ENCODE results near the gene SMPD1. TPM values are rescaled to one million over a fixed set of nuclear protein-coding genes. Genes with fewer than 3 reads are reported as not detected.

The SMPD1 gene
- total RNA-seq, 1 experiment from 2014 or later, result 40.0 TPM

GRCh38 chr11:6404342-6405051, 14.2 kb downstream of the SMPD1 start:
- DNase-seq (ENCODE audit: low read depth, low spot score), result no peak
- in situ Hi-C loops (cut with HindIII; ENCODE audit: low pct_unique_long_range_greater_than_20kb, low sequenced_read_pairs), result no loop called here

GRCh38 chr11:6405052-6405667, 14.9 kb downstream of the SMPD1 start:
- DNase-seq (ENCODE audit: low read depth, low spot score), result no peak
- in situ Hi-C loops (cut with HindIII; ENCODE audit: low pct_unique_long_range_greater_than_20kb, low sequenced_read_pairs), result no loop called here

GRCh38 chr11:6405846-6406245, 15.6 kb downstream of the SMPD1 start:
- no peak for DNase-seq (ENCODE audit: low read depth, low spot score)

GRCh38 chr11:6406370-6406769, 16.1 kb downstream of the SMPD1 start:
- DNase-seq (ENCODE audit: low read depth, low spot score), result no peak
- in situ Hi-C loops (cut with HindIII; ENCODE audit: low pct_unique_long_range_greater_than_20kb, low sequenced_read_pairs), result no loop called here

More at GRCh38 chr11:6405846-6406245, 15.6 kb downstream of the SMPD1 start:
- in situ Hi-C loops (cut with HindIII; ENCODE audit: low pct_unique_long_range_greater_than_20kb, low sequenced_read_pairs), result no loop called here

GRCh38 chr11:6410695-6411430, 20.6 kb downstream of the SMPD1 start:
- DNase-seq (ENCODE audit: low read depth, low spot score), result no peak
- in situ Hi-C loops (cut with HindIII; ENCODE audit: low pct_unique_long_range_greater_than_20kb, low sequenced_read_pairs), result no loop called here

GRCh38 chr11:6411594-6412031, 21.3 kb downstream of the SMPD1 start:
- in situ Hi-C loops (cut with HindIII; ENCODE audit: low pct_unique_long_range_greater_than_20kb, low sequenced_read_pairs), result no loop called here
- no peak for DNase-seq (ENCODE audit: low read depth, low spot score)

- in situ Hi-C loops (cut with HindIII; ENCODE audit: low pct_unique_long_range_greater_than_20kb, low sequenced_read_pairs), result no loop called here
- no peak for DNase-seq (ENCODE audit: low read depth, low spot score)
Measured at GRCh38 chr11:6413791-6414201, 23.5 kb downstream of the SMPD1 start.

GRCh38 chr11:6414874-6415328, 24.6 kb downstream of the SMPD1 start:
- peak; percentile 66 for DNase-seq (ENCODE audit: low read depth, low spot score)
- in situ Hi-C loops (cut with HindIII; ENCODE audit: low pct_unique_long_range_greater_than_20kb, low sequenced_read_pairs), result no loop called here

GRCh38 chr11:6415797-6416196, 25.5 kb downstream of the SMPD1 start:
- in situ Hi-C loops (cut with HindIII; ENCODE audit: low pct_unique_long_range_greater_than_20kb, low sequenced_read_pairs), result no loop called here
- no peak for DNase-seq (ENCODE audit: low read depth, low spot score)

GRCh38 chr11:6417907-6418556, 27.8 kb downstream of the SMPD1 start:
- DNase-seq (ENCODE audit: low read depth, low spot score), result no peak
- in situ Hi-C loops (cut with HindIII; ENCODE audit: low pct_unique_long_range_greater_than_20kb, low sequenced_read_pairs), result no loop called here

GRCh38 chr11:6418557-6419008, 28.3 kb downstream of the SMPD1 start:
- in situ Hi-C loops (cut with HindIII; ENCODE audit: low pct_unique_long_range_greater_than_20kb, low sequenced_read_pairs), result no loop called here
- DNase-seq (ENCODE audit: low read depth, low spot score), result no peak

- in situ Hi-C loops (cut with HindIII; ENCODE audit: low pct_unique_long_range_greater_than_20kb, low sequenced_read_pairs), result no loop called here
- peak; percentile 47 for DNase-seq (ENCODE audit: low read depth, low spot score)
Measured at GRCh38 chr11:6419009-6419631, 28.8 kb downstream of the SMPD1 start, which contains the start of gene APBB1. Gene APBB1 (minus strand): TSS chr11:6419094. CDS start chr11:6411347, 7,747 bp downstream.

GRCh38 chr11:6420677-6421076, 30.4 kb downstream of the SMPD1 start:
- in situ Hi-C loops (cut with HindIII; ENCODE audit: low pct_unique_long_range_greater_than_20kb, low sequenced_read_pairs), result no loop called here
- DNase-seq (ENCODE audit: low read depth, low spot score), result no peak

GRCh38 chr11:6427516-6427915, 37.2 kb downstream of the SMPD1 start:
- in situ Hi-C loops (cut with HindIII; ENCODE audit: low pct_unique_long_range_greater_than_20kb, low sequenced_read_pairs), result no loop called here
- DNase-seq (ENCODE audit: low read depth, low spot score), result no peak

GRCh38 chr11:6431861-6432260, 41.6 kb downstream of the SMPD1 start:
- no peak for DNase-seq (ENCODE audit: low read depth, low spot score)
- in situ Hi-C loops (cut with HindIII; ENCODE audit: low pct_unique_long_range_greater_than_20kb, low sequenced_read_pairs), result no loop called here

GRCh38 chr11:6433998-6434660, 43.9 kb downstream of the SMPD1 start:
- DNase-seq (ENCODE audit: low read depth, low spot score), result no peak
- in situ Hi-C loops (cut with HindIII; ENCODE audit: low pct_unique_long_range_greater_than_20kb, low sequenced_read_pairs), result no loop called here

- in situ Hi-C loops (cut with HindIII; ENCODE audit: low pct_unique_long_range_greater_than_20kb, low sequenced_read_pairs), result no loop called here
- DNase-seq (ENCODE audit: low read depth, low spot score), result no peak
Measured at GRCh38 chr11:6437423-6437822, 47.1 kb downstream of the SMPD1 start.
